Activated CD4-positive, CD25-positive, alpha-beta regulatory T cell (primary cell): ENCODE data around the gene RUFY2.
A peak's percentile ranks its signal among the peaks of the same experiment; 100 is the strongest.

Experiments
- DNase-seq, 4 experiments: peaks; one replicate each; lab custom pipeline; 2025; lab: John Stamatoyannopoulos, UW

RUFY2 gene

DNA sequence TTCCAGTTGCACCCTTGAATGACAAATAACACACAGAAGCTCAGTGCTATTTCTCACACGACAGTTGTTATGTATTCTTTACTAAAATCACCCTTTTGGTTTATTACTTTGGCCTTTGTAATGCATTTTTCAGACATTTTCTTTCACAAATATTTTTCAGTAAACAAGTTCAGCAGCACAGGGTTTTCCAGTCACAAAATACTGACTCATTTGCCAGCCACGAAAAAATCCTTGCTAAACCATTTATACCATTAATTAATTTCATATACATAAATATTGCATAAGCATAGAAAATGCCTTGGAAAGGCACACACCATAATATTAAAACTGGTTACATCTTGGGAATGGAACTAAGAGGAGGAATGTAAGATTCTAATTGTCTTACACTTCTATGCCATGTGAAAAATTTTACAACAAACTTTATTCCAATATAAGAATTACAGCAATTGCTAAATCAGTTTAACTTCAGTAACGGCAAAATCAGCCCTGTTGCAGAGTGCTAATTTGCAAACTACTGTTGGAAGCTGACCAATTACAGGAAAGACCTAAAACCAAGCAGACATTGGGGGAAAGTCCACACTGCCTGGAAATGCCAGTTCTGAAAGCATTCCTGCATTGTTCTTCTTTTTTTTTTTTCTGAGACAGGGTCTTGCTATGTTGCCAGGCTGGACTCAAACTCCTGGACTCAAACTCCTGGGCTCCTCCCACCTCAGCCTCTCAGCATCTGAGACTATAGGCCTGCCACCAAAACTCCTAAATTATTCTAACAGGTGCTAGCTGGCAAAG, 42.8 kb downstream of the RUFY2 start:
- no peak for DNase-seq

DNA sequence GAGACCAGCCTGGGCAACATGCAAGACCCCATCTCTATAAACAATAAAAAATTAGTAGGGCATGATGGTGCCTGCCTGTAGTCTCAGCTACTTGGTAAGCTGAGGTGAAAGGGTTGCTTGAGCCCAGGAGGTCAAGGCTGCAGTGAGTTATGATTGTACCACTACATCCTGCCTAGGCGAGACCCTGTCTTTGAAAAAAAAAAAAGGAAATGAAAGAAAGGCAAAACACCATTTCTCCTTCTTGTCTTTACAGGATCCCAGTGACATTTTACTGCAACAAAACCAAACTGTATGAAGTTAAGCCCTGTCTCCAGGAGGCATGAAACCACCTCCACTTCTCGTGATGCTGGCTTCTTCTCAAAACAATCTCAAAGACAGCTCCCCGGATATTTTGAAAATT, 44.5 kb downstream of the RUFY2 start:
- DNase-seq, result no peak

DNA sequence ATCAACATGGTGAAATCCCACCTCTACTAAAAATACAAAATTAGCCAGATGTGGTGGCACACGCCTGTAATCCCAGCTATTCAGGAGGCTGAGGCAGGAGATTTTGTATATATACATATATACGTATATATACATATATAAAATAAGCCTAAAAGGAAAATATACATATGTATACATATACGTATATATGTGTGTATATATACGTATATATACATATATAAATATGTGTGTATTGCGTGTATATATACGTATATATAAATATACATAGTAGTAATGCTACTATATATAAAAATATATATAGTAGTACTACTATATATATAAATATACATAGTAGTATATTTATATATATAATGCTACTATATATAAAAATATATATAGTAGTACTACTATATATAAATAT, 47.9 kb downstream of the RUFY2 start:
- DNase-seq, result no peak

DNA sequence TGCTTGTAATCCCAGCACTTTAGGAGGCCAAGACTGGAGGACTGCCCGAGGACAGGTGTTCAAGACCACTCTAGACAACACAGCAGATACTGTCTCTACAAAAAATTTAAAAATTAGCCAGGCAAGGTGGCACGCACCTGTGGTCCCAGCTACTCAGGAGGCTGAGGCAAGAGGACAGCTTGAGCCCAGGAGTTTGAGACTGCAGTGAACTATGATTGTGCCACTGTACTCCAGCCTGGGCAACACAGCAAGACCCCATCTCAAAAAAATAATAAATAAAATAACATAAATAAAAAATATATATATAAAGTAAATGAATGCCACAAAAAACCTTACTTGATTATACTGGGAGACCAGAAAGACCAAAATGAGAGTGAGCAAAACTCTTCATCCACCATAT, 53.5 kb downstream of the RUFY2 start:
- no peak for DNase-seq

DNA sequence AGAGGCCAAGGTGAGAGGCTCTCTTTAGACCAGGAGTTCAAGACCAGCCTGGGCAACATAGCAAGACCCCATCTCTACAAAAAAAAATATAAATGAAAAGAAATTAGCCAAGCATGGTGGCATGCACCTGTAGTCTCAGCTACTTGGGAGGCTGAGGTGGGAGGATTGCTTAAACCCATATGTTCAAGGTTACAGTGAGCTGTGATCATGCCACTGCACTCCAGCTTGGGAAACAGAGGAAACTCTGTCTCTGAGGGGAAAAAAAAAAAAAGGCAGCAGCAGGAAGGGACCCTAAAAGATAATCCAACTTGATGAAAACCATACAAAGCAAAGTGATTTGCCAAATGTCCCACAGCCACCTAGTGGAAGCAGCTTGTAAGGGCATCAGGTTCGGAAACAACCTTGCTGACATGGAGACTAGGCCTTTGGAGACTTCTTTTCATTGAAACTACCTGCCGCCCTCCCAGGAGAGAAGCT, 58.8 kb downstream of the RUFY2 start:
- DNase-seq, result peak in 1 of 4 experiments; percentile 3

DNA sequence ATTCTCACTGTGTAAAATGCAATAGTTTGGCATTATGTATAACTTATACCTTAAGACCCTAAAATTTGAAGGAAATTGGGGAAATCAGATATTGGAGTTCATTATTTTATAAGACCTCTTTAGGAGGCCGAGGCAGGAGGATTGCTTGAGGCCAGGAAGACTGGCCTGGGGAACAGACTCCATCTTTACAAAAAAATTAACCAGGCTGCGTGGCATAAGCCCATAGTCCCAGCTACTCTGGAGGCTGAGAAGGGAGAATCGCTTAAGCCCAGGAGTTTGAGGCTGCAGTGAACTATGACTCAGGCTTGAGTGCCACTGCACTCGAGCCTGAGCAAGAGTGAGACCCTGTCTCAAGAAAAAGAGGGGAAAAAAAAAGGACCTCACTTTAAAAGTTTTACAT, 60.3 kb downstream of the RUFY2 start:
- no peak for DNase-seq

DNA sequence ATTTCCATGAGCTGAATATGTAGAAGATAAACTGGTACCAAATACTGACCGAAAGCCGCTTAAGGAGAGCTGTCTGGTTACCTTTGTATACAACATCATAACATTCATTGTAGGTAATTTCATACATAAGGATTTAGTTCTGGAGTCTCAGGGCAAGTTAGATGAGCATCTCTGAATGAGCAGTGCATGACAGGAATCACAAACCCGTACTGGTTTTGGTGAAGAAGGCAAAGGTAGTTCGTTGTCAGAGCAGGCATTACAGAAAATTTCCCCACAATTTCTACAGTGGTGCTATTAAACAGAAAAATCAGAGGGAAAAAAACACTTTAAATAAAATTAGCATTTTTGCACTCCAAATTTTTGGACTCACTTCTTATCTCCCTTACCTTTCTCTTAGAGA, 61.5 kb downstream of the RUFY2 start:
- DNase-seq, result no peak

DNA sequence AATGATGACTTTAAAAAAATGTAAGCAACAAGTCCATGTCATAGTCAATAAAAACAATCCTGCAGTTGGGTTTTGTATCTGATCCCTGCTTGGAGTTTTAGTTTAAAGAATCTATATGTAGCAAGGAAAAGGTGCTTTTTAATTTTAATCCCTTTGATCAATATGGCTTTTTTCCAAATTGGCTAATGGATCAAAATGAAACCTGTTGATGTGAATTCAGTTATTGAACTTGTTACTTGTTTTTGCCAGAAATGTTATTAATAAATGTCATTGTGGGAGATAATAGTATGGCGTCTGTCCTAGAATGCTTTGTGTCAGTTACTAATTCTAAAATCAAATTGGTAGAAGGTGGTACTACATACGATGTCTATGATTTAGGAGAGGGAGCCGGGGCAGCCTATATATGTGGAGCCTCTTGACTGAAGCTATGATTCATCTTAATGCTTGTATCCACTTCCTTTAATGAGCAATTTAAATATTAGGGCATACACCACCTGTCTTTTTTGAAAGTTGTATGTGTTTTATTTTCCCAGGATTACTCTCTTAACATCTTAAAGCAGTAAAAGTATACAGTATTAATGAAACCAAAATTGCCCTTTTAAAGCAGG, 64.1 kb downstream of the RUFY2 start:
- no peak for DNase-seq

DNA sequence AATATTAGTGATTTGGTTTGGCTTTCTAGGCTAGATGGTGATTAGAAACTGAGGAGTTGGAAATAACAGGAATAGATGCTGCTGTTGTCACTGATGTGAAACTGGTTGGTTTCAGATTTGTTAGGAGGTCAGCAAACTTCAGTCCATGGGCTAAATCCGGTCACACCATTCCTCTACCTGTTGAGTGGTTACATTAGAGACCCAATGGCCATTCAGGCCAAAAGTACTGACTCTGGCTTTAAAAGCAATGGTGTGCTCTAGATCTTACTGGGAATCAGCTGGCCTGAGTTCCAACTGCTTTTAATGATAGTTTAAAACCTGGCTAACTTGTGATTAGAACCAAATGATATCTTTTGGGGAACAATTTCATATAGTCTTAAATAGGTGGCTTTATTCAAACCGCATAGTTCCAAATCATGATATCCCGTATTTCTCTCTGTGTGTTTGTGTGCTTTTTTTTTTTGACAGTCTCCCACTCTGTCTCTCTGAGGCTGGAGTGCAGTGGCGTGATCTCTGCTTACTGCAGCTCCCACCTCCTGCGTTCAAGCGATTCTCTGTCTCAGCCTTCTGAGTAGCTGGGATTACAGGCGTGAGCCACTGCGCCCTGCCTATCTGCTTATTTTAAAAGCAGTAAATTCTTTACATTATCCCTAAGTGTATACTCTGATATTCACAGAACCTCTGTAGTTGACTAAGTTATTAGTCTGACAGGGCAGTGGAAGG, 66.6 kb downstream of the RUFY2 start:
- DNase-seq, result no peak

DNA sequence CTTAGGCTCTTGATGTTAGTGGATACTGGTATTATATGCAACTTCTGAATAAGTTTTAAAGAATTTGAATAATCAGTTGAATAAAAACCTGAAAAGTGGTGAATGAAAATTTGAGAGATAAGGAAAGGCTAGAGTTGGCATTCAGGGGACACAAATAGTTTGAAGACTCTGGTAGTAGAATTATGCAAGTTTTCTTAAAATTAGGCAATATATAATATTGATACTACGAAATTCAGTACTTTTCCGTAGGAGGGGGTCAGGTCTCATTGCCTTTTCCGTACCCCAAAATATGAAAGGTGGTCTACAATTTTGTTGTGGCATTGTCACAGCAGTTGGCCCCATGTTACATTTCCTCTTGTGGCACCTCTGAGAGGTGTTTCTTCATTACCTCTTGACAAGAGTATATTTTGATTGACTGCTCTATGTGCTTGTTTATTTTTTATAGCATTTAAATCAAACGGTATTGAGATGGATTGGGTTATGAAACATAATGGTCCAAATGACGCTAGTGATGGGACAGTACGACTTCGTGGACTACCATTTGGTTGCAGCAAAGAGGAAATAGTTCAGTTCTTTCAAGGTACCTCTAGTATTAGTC, 70.2 kb downstream of the RUFY2 start:
- no peak for DNase-seq

DNA sequence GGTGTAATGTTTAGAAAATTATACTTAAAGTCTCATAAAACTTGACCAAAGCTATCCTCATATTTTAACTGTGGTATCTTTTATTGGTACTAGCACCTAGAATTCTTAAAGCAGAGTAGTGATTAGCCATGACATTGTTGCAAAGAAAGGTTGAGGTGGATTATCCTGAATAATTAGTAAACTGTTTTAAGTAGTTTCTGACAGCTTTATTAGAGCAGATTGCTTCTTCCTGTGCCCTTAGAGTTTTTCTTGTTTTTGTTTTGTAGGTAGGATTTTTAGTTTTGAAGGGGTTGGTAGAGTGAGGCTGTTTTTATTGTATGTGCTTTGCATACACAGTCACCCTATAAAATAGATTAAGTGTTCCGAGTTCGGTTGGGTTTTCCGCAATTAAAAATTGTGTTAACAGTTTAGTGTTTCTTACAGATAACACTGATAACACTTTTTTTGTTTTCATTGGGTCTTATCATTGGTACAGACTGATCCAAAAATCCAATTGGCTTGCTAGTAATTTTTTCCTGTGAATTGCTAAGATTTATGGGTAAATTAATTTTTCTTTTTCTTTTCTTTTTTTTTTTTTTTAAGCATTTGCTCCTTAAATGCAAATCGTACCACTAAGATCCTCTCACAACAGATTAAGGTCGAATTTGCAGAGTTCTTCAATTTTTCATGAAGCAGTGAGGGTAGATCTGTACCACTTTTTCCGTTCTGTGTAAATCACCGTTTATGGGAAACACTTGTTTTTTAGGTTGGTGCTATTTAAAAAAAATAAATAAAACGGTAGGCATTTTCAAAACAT, 72.2 kb downstream of the RUFY2 start:
- no peak for DNase-seq

DNA sequence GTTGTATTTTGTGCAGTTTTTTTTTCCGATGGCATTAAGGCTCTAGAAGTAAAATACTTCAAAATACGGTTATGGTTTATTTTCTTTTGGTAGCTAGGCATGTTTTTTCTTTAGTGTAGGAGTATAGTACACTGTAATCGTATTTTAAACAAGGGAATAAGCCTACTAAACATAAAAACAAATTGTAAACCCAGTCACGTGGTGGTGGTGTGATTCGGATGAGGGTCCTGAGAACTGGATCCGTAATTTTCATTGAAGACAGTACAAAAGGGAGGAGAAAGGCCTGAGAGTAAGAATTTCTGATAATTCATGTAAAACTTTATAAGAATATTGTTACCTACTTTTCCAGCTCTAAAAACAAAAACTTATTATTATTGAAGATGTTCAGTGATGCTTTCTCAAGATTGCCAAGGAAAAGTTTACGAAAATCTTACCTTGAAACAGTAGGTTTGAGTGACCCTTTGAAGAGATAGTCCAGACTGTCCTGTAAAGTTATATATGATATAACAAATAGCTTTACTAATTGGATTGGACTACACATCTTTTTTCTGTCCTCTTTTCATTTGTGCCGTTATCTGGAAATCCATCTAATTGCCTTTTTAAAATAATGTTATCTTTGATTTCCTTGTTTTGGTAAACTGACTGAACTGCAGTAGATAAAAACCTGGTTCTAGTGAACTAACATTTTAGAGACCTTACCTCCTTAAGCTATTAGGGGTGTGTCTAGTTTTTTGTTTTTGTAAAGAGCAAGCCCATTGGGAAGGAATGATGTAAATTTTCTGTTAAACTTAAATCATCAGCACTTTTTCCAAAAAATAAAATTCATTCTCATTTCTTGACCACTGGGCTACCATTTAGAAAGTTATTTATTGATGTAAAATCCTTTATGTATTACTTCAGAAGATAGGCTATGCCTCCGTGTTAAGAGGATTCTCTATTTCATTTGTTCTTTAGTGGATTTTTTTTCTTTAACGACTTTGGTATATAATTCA, 73.3 kb downstream of the RUFY2 start:
- DNase-seq, result no peak

DNA sequence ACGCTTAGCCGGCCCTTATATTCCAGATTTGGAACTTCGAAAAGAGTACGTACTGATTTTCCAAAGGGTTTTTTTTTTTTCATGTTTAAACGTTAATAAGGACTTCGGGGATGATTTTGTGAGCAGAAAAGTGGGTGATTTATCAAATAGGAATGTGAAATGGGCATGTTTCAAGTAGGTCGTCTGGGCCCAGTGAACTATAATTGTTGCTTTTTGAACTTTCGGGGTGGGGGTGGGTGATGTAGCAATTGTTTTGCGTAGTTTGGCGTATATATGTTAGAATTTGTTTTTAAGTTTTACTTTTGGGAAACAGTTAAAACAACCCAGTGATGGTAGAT, 74.0 kb downstream of the RUFY2 start:
- DNase-seq, result no peak

DNA sequence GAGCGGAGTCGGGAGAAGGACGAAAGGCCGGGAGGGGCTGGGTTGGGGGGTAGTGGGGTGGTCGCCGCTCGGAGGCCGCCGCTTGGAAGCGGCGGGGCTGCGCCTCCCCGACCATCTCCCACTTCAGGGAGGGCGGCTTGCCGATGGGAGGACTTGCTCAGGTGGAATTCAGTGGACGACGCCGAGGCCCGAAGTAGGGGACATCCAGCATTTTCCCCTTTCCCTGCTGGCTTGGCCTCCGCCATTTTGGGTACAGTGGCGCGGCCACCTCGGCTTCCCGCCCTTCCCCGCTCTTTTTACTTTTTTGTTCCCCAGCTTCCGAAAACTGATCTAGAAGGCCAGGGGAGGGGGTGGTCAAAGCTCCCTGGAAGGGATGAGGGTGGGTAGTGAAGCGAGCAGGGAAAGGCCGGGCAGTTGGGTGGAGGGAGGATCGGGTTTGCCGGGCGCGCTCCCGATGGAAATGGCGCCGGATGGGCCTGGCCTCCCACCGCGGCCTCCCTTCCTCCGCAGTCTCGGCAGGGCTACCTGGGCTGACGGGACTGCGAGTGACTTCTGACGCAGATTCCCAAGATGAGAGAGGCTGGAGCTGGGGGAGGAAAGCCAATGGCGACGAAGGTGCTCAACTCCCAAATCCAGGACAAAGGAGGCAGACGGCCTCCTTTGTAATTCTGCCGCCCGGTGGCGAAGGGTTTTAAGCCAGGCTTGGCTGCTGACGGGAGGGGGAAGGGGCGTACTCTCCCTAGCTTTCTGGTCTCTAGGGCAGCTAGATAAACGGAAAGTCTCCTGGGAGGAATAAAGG, 74.6 kb downstream of the RUFY2 start, which contains the start of gene PBLD:
TSS of gene PBLD (minus strand) at position 670 of the 799 bp plus-strand sequence. CDS start 26,084 bp downstream, outside the sequence.
- peak; percentile 42 to 52 (median 47) for DNase-seq

DNA sequence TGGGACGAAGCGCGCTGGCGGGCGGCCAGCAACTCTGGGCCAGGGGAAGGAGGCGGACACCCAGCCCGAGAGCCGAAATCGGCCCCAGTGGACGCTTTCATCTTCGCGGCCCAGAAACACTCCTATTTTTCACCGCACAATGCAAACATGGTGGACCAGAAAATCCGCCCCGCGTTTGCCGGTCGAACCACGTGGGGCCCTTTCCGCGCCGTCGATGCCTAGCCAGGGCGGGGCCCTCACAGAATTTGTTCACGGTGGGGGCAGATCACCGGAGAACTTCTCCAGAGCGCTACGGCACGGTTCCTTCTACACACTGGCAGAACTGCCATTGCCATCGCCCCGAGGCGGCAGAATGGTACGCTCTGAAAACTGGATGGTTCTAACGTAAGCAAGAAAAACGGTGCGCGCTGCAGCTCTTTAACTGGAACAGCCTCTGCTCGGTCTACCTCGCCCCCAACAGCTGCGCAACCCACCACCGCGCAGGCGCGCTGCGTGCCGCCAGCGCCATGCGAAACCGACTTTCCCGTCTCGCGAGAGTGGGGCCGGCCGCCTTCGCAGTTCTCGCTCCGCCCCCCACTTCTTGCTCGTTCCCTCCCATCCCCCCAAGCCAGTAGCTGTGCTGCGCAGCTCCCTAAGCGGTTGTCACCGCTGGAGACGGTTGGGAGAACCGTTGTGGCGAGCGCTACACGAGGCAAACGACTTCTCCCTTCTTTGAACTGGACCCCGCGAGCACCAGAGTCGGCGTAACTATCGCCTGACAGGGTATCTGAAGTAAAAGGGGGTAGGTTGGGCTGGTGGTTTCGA, 75.4 kb downstream of the RUFY2 start, which contains the start of gene HNRNPH3:
TSS of gene HNRNPH3 (plus strand) at position 610 of the 804 bp plus-strand sequence. CDS start 5,158 bp downstream, outside the sequence.
- peak; percentile 92 to 98 (median 97) for DNase-seq

DNA sequence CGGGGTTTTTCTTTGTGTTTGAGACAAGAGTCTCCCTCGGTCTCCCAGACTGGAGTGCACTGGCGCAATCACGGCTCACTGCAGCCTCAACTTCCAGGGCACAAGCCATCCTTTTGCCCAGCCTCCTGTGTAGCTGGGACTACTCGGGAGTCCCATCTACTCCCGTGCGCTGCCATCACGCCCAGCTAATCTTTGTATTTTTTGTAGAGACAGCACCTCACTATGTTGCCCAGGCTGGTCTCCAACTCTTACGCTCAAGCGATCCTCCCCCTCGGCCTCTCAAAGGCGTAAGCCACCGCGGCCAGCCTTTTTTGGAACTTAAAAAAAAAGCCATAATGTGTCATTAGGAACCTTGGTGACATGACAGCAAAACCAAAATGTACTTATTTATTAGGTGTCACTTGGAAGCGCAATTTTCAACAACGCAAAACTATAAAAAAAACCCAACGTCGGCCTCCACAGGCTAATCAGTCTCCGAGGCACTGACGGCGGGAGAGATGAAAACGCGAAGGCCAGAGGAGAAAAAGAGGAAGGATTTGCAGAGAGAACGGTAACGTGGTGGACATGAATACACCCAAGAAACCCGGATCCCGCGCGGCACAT, 76.1 kb downstream of the RUFY2 start:
- peak in 1 of 4 experiments; percentile 8 for DNase-seq

DNA sequence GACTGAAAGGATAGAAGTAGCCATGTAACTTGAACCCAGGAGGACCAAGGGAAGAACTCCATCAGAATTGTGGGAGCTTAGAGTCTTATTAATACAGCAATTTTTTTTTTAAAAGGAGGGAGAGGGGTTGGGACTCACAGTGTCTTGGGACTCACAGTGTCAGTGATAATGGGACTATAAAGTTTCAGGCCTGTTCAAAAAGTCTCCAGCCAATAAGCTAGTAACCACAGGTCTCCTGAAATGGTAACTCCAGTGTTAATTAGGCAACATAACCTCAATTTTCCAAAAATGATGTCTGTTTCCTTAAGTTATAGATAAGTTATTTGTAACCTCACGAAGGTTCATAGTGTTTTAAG, 77.6 kb downstream of the RUFY2 start:
- no peak for DNase-seq
